Sigmoid colon (tissue), 4 donors: ENCODE results near the gene SPEN.

Source experiments
- EP300 ChIP-seq, 4 donors: sonication (generic); formaldehyde crosslinking; IDR thresholded peaks; one replicate each; pipeline ENCODE4 v1.6.1; 2017; ENCODE audit warnings: antibody characterized with exemption in 4 of 4
- TF ChIP-seq, protein P1 (sequence below), 4 experiments: fragments of 450-650 bp in 3 of 4; fragments of 200-600 bp in 1 of 4; IDR thresholded peaks; one replicate each; pipeline ENCODE4 v1.5.1; 2016 to 2019; ENCODE audit warnings: antibody characterized with exemption in 4 of 4, mild to moderate bottlenecking in 3 of 4, moderate library complexity in 2 of 4

DNA sequence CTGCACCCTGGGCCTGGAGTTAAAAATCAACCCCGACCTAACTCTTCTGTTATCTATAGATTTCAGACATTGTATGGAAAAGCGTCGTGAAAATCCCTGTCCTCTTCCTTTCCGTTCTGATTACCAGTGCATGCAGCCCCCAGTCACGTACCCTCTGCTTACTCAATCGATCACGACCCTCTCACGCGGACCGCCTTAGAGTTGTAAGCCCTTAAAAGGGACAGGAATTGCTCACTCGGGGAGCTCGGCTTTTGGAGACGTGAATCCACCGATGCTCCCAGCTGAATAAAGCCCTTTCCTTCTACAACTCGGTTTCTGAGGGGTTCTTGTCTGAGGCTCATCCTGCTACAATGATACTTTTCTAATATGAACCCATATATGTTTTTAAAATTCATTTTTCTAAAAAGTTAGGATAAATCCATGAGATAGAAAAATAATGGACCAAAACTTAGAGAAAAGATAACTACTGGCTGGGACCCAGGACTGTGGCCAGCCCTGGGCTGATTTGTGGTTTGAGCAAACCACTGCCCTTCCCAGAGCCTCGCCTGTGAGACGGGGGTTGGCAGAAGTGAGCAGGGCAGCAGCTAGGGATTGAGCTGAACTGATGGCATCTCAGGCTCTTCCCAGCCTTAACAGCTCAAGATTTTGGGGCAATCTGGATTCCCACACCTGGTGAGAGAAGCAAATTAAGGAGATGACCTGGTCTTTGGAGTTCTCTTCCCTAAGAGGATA lies 45.1 kb upstream of the SPEN start:
- TF ChIP-seq EP300 (IDR thresholded peaks at IDR 0.05) = no peak
- TF ChIP-seq, protein P1, sequence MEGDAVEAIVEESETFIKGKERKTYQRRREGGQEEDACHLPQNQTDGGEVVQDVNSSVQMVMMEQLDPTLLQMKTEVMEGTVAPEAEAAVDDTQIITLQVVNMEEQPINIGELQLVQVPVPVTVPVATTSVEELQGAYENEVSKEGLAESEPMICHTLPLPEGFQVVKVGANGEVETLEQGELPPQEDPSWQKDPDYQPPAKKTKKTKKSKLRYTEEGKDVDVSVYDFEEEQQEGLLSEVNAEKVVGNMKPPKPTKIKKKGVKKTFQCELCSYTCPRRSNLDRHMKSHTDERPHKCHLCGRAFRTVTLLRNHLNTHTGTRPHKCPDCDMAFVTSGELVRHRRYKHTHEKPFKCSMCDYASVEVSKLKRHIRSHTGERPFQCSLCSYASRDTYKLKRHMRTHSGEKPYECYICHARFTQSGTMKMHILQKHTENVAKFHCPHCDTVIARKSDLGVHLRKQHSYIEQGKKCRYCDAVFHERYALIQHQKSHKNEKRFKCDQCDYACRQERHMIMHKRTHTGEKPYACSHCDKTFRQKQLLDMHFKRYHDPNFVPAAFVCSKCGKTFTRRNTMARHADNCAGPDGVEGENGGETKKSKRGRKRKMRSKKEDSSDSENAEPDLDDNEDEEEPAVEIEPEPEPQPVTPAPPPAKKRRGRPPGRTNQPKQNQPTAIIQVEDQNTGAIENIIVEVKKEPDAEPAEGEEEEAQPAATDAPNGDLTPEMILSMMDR (IDR thresholded peaks at IDR 0.05) = no peak
